HL-60 (cell line): Measurements from ENCODE around the gene ANGEL2.

ENCODE experiments used
- DNase-seq, 2 experiments: peaks; one replicate each; pipeline ENCODE4 v3.0.0-alpha.2; 2010 to 2020; ENCODE audit warnings: low read depth in 1 of 2, low spot score in 1 of 2
- H3K27ac ChIP-seq: fragments of 250-450 bp; sonication (Bioruptor Pico); replicated peaks from 2 replicates; pipeline ENCODE4 v1.5.1; 2020; ENCODE audit warnings: mild to moderate bottlenecking, moderate library complexity
- H3K27me3 ChIP-seq: fragments of 250-450 bp; sonication (Bioruptor Pico); 2 replicates; pipeline ENCODE4 v1.5.1; 2021; ENCODE audit warnings: mild to moderate bottlenecking, moderate library complexity; ENCODE audit not compliant: insufficient read depth, poor library complexity, severe bottlenecking
- H3K4me3 ChIP-seq: replicated peaks from 2 replicates; pipeline ENCODE4 v1.5.1; 2011; ENCODE audit warnings: mild to moderate bottlenecking, control low read depth, low read length; ENCODE audit not compliant: insufficient read depth
- GABPA ChIP-seq: IDR thresholded peaks from 2 replicates; pipeline ENCODE4 v1.6.1; 2012; ENCODE audit warnings: low read depth
- POLR2AphosphoS5 ChIP-seq: IDR thresholded peaks from 2 replicates; pipeline ENCODE4 v1.6.1; 2012; ENCODE audit warnings: low read depth
- SPI1 ChIP-seq: IDR thresholded peaks from 2 replicates; pipeline ENCODE4 v1.6.1; 2012; ENCODE audit warnings: low read depth, mild to moderate bottlenecking, borderline replicate concordance
- TF ChIP-seq, protein P1 (sequence below): IDR thresholded peaks from 2 replicates; pipeline ENCODE4 v1.6.1; 2012; ENCODE audit warnings: low read depth; ENCODE audit not compliant: insufficient replicate concordance
- TF ChIP-seq, protein P2 (sequence below): IDR thresholded peaks from one replicate; pipeline ENCODE4 v1.5.1; 2011; ENCODE audit warnings: low read length, control low read depth, inconsistent platforms; ENCODE audit not compliant: insufficient read depth

ANGEL2 gene

GRCh38 chr1:212958175-212958574 lies 57.5 kb downstream of the ANGEL2 start:
- Histone ChIP-seq H3K27me3 (peaks cover 25% of the 10 kb centered on the region), H3K27ac (no peak overlapping the region), H3K4me3 (no peak overlapping the region)
- no peak for DNase-seq
- TF ChIP-seq GABPA = no peak
- no peak for TF ChIP-seq SPI1
- TF ChIP-seq, protein P1, sequence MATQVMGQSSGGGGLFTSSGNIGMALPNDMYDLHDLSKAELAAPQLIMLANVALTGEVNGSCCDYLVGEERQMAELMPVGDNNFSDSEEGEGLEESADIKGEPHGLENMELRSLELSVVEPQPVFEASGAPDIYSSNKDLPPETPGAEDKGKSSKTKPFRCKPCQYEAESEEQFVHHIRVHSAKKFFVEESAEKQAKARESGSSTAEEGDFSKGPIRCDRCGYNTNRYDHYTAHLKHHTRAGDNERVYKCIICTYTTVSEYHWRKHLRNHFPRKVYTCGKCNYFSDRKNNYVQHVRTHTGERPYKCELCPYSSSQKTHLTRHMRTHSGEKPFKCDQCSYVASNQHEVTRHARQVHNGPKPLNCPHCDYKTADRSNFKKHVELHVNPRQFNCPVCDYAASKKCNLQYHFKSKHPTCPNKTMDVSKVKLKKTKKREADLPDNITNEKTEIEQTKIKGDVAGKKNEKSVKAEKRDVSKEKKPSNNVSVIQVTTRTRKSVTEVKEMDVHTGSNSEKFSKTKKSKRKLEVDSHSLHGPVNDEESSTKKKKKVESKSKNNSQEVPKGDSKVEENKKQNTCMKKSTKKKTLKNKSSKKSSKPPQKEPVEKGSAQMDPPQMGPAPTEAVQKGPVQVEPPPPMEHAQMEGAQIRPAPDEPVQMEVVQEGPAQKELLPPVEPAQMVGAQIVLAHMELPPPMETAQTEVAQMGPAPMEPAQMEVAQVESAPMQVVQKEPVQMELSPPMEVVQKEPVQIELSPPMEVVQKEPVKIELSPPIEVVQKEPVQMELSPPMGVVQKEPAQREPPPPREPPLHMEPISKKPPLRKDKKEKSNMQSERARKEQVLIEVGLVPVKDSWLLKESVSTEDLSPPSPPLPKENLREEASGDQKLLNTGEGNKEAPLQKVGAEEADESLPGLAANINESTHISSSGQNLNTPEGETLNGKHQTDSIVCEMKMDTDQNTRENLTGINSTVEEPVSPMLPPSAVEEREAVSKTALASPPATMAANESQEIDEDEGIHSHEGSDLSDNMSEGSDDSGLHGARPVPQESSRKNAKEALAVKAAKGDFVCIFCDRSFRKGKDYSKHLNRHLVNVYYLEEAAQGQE = no peak
- TF ChIP-seq POLR2AphosphoS5 = no peak
- TF ChIP-seq, protein P2, sequence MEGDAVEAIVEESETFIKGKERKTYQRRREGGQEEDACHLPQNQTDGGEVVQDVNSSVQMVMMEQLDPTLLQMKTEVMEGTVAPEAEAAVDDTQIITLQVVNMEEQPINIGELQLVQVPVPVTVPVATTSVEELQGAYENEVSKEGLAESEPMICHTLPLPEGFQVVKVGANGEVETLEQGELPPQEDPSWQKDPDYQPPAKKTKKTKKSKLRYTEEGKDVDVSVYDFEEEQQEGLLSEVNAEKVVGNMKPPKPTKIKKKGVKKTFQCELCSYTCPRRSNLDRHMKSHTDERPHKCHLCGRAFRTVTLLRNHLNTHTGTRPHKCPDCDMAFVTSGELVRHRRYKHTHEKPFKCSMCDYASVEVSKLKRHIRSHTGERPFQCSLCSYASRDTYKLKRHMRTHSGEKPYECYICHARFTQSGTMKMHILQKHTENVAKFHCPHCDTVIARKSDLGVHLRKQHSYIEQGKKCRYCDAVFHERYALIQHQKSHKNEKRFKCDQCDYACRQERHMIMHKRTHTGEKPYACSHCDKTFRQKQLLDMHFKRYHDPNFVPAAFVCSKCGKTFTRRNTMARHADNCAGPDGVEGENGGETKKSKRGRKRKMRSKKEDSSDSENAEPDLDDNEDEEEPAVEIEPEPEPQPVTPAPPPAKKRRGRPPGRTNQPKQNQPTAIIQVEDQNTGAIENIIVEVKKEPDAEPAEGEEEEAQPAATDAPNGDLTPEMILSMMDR = no peak

DNA sequence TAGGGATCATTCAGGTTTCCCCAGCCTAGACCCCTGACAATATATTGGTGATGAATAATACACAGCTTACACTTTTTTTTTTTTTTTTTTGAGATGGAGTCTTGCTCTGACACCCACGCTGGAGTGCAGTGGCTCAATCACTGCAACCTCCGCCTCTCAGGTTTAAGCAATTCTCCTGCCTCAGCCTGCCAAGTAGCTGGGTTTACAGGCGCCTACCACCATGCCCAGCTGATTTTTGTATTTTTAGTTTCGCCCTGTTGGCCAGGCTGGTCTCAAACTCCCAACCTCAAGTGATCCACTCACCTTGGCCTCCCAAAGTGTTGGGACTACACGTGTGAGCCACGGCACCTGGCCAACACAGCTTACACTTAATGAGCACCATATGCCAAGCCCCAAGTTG lies 58.1 kb downstream of the ANGEL2 start:
- peaks cover 25% of the 10 kb centered on the region for H3K27me3 ChIP-seq
- no peak overlapping the region for H3K27ac ChIP-seq
- DNase-seq = no peak

DNA sequence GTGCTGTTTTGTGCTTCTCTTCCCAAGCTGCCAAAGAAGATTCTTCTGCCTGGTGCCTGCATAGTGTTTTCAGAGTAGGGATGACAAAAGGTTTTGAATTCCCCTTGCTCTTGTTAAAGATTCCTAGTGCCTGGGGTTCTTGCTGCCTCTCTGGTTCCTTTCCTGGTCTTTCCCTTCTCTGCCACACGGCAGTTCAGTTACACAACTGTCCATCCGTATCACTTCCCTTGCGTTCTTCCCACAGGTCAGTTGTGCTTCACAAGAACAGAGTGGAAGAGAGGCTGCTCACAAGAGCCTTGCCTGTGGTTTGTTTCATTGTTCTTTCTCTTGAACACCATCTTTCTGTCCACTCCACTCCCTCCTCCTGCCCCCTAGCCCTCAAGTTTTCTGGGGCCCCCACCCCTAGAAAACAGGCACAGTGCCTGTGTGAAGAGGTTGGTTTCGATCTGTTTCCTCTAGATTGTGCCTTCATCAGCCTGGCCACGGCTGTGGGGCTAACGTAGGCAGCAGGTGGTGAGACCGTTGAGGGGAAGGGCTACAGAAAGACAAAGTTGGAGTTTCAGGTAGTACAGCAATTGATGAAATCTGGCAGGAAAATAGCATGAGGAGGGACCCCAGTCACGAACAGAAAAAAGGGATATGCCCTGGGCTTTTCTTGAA lies 59.6 kb downstream of the ANGEL2 start:
- Histone ChIP-seq H3K27ac (no peak overlapping the region), H3K4me3 (no peak overlapping the region), H3K27me3 (peaks cover 35% of the 10 kb centered on the region)
- TF ChIP-seq, protein P2 = no peak
- TF ChIP-seq SPI1 (no peak), GABPA (no peak), POLR2AphosphoS5 (no peak)
- TF ChIP-seq, protein P1 = no peak
- DNase-seq = no peak

More for the DNA sequence above, 58.1 kb downstream of the ANGEL2 start:
- TF ChIP-seq, protein P1 = no peak
- TF ChIP-seq GABPA = no peak
- TF ChIP-seq, protein P2 = no peak
- TF ChIP-seq POLR2AphosphoS5 = no peak
- TF ChIP-seq SPI1 = no peak
- no peak overlapping the region for H3K4me3 ChIP-seq
